ENCODE data around the gene TGM2.

TGM2 gene

GRCh38 chr20:38178065-38178491 is 13.0 kb upstream of the TGM2 start:
- no peak for DNase-seq (ENCODE audit: low read depth in 2 of 2, low spot score in 1 of 2)

GRCh38 chr20:38177201-38177600 is 12.1 kb upstream of the TGM2 start:
- no peak for DNase-seq (ENCODE audit: low read depth in 2 of 2, low spot score in 1 of 2)

GRCh38 chr20:38175304-38176180 is 10.5 kb upstream of the TGM2 start:
- DNase-seq (ENCODE audit: low read depth in 2 of 2, low spot score in 1 of 2): no peak

GRCh38 chr20:38173237-38174156 is 8.4 kb upstream of the TGM2 start:
- no peak for DNase-seq (ENCODE audit: low read depth in 2 of 2, low spot score in 1 of 2)

- DNase-seq (ENCODE audit: low read depth in 2 of 2, low spot score in 1 of 2): no peak
These were observed 7.3 kb upstream of the TGM2 start for GRCh38 chr20:38172408-38172807.

- no peak for DNase-seq (ENCODE audit: low read depth in 2 of 2, low spot score in 1 of 2)
These were observed 6.6 kb upstream of the TGM2 start for GRCh38 chr20:38171675-38172043.

- no peak for DNase-seq (ENCODE audit: low read depth in 2 of 2, low spot score in 1 of 2)
These were observed 6.0 kb upstream of the TGM2 start for GRCh38 chr20:38170826-38171674.

- no peak for DNase-seq (ENCODE audit: low read depth in 2 of 2, low spot score in 1 of 2)
These were observed 5.3 kb upstream of the TGM2 start for GRCh38 chr20:38170219-38170825.

- DNase-seq (ENCODE audit: low read depth in 2 of 2, low spot score in 1 of 2): no peak
These were observed 4.6 kb upstream of the TGM2 start for GRCh38 chr20:38169636-38170193.

- no peak for DNase-seq (ENCODE audit: low read depth in 2 of 2, low spot score in 1 of 2)
These were observed 3.9 kb upstream of the TGM2 start for GRCh38 chr20:38168791-38169589.

GRCh38 chr20:38167851-38168760 is 3.0 kb upstream of the TGM2 start:
- DNase-seq (ENCODE audit: low read depth in 2 of 2, low spot score in 1 of 2): no peak

- no peak for DNase-seq (ENCODE audit: low read depth in 2 of 2, low spot score in 1 of 2)
These were observed 2.3 kb upstream of the TGM2 start for GRCh38 chr20:38167328-38167850.

- DNase-seq (ENCODE audit: low read depth in 2 of 2, low spot score in 1 of 2): no peak
These were observed 1.7 kb upstream of the TGM2 start for GRCh38 chr20:38166703-38167233.

GRCh38 chr20:38165966-38166702 is 1.1 kb upstream of the TGM2 start:
- DNase-seq (ENCODE audit: low read depth in 2 of 2, low spot score in 1 of 2): no peak

- no peak for DNase-seq (ENCODE audit: low read depth in 2 of 2, low spot score in 1 of 2)
These were observed 414 bp downstream of the TGM2 start for GRCh38 chr20:38164624-38165088.

- DNase-seq (ENCODE audit: low read depth in 2 of 2, low spot score in 1 of 2): no peak
These were observed 1.0 kb downstream of the TGM2 start for GRCh38 chr20:38164069-38164468.

Data from stimulated activated CD8-positive, alpha-beta memory T cell treated with anti-CD3 and anti-CD28 coated beads, Interleukin-4, amount 100 ng/mL, for 4 hours (primary cell).